ENCODE measurements around the gene UBE2E2.

Gene UBE2E2

GRCh38 chr3:23619705-23620637 is 416.8 kb downstream of the UBE2E2 start:
- peaks cover 10% of the 10 kb centered on the region for H3K9me3 Mint-ChIP-seq
- ATAC-seq: no peak
- peaks cover 14% of the 10 kb centered on the region for H3K4me1 Mint-ChIP-seq
- no peaks in the 10 kb centered on the region for H3K27me3 Mint-ChIP-seq
- H3K27ac Mint-ChIP-seq: no peak overlapping the region
- H3K4me3 Mint-ChIP-seq: no peak overlapping the region
- peaks cover 22% of the 10 kb centered on the region for H3K36me3 Mint-ChIP-seq

DNA sequence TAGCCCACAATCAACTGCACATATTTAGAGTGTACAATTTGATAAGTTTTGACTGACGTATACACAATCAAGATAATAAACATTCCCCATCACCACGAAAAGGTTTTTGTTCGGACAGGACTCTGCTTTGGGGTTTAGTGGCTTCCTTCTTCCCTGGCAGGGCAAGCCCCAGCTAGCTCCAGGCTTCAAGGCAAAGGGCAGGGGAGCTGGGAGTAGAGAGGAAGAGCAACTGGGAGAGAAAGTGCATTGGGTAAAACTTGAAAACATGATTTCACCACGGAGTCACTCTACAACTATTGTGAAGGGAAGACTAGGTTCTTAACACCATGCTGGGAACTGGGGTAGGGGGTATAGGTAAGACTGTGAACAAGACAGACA is 417.5 kb downstream of the UBE2E2 start:
- H3K4me1 Mint-ChIP-seq: peaks cover 14% of the 10 kb centered on the region
- no peak overlapping the region for H3K27ac Mint-ChIP-seq
- no peaks in the 10 kb centered on the region for H3K27me3 Mint-ChIP-seq
- ATAC-seq: no peak
- peaks cover 11% of the 10 kb centered on the region for H3K9me3 Mint-ChIP-seq
- H3K36me3 Mint-ChIP-seq: peaks cover 22% of the 10 kb centered on the region
- H3K4me3 Mint-ChIP-seq: no peak overlapping the region

DNA sequence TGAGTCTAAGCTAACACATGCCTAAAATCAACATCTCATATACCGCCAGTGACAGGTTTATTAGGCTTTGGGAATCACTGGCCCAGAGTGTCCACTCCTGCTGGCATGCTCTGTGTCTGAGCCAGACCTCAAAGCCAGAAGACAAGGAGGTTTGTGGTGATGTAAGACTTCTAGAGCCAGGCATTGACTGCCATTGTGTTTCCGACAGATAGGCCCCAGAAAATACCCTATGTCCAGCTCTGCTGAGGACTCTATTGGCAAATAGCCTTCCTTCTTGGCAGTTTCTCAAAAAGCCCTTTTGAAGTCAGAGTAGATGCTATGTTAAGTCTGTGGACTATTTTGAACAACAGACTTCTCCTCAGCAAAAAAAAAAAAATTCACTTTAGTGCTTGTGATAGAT is 420.7 kb downstream of the UBE2E2 start:
- peaks cover 8% of the 10 kb centered on the region for H3K36me3 Mint-ChIP-seq
- no peak overlapping the region for H3K4me3 Mint-ChIP-seq
- H3K27me3 Mint-ChIP-seq: no peaks in the 10 kb centered on the region
- H3K4me1 Mint-ChIP-seq: no peaks in the 10 kb centered on the region
- H3K27ac Mint-ChIP-seq: no peak overlapping the region
- no peak for ATAC-seq
- peaks cover 8% of the 10 kb centered on the region for H3K9me3 Mint-ChIP-seq

DNA sequence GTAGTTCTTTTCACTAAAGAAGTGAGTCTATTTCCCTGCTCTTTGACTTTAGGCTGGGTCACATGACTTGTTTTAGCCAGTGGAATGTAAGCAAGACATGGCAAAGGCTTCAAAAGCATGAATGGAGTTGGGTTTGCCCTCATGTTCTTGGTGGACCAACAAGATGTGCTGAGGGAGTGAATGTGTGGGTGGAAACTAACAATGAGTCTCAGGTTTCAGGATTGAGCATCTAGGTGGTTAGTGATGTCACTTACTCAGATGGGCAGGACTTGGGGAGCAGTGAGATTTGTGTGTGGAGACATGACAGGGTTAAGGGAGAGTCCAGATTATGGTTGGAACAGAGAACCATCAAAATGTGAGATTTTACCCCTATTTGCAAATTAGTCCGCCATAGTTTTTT is 421.2 kb downstream of the UBE2E2 start:
- Mint-ChIP-seq H3K4me3 (no peak overlapping the region), H3K27me3 (no peaks in the 10 kb centered on the region), H3K9me3 (peaks cover 8% of the 10 kb centered on the region), H3K4me1 (no peaks in the 10 kb centered on the region), H3K36me3 (peaks cover 8% of the 10 kb centered on the region), H3K27ac (no peak overlapping the region)
- no peak for ATAC-seq

DNA sequence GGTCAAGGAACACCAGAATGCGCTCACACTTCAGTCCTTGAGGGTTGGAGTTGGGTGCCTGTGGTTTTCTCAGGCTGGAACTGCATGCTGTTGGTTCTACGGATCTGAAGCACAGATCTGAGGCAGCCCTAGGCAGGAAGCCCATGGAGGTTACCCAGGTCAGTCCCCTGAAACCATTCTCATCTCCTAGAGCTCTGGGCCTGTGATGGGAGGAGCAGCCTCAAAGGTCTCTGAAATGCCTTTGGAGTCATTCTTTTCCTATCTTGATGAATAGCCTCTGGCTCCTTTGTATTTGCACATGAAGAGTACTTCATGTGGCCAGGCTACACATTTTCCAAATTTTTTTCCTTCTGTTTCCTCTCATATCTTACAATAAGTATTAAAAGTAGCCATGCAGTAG is 423.3 kb downstream of the UBE2E2 start:
- ATAC-seq: no peak
- Mint-ChIP-seq H3K36me3 (peaks cover 8% of the 10 kb centered on the region), H3K9me3 (peaks cover 8% of the 10 kb centered on the region), H3K27me3 (peaks cover 12% of the 10 kb centered on the region), H3K4me3 (no peak overlapping the region), H3K4me1 (no peaks in the 10 kb centered on the region), H3K27ac (no peak overlapping the region)

GRCh38 chr3:23629181-23629894 is 426.2 kb downstream of the UBE2E2 start:
- Mint-ChIP-seq H3K27me3 (peaks cover 12% of the 10 kb centered on the region), H3K9me3 (peaks cover 5% of the 10 kb centered on the region), H3K4me1 (no peaks in the 10 kb centered on the region), H3K36me3 (peaks cover 5% of the 10 kb centered on the region), H3K27ac (no peak overlapping the region), H3K4me3 (no peak overlapping the region)
- ATAC-seq: no peak

- H3K4me1 Mint-ChIP-seq: no peaks in the 10 kb centered on the region
- ATAC-seq: no peak
- no peak overlapping the region for H3K4me3 Mint-ChIP-seq
- H3K27me3 Mint-ChIP-seq: peaks cover 12% of the 10 kb centered on the region
- H3K27ac Mint-ChIP-seq: no peak overlapping the region
- peaks cover 9% of the 10 kb centered on the region for H3K9me3 Mint-ChIP-seq
- H3K36me3 Mint-ChIP-seq: no peaks in the 10 kb centered on the region
These were observed 430.3 kb downstream of the UBE2E2 start for GRCh38 chr3:23633261-23633960.

DNA sequence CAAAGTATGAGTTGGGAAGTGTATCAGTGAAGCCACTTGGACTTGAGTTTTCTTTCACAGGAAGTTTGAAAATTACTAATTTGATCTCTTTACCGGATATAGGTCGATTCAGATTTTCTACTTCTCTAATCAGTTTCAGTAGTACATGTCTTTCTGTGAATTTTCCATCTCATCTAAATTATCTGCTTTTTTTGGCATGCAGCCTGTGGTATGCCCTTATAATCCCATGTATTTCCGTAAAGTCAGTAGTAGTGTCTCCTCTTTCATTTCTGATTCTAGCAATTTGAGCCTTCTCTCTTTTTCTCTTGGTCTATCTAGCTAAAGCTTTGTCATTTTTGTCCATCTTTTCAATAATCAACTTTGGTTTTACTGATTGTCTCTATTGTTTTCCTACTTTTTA is 434.2 kb downstream of the UBE2E2 start:
- no peak for ATAC-seq
- Mint-ChIP-seq H3K27me3 (no peaks in the 10 kb centered on the region), H3K27ac (no peak overlapping the region), H3K4me3 (no peak overlapping the region), H3K4me1 (no peaks in the 10 kb centered on the region), H3K36me3 (no peaks in the 10 kb centered on the region), H3K9me3 (peaks cover 9% of the 10 kb centered on the region)

DNA sequence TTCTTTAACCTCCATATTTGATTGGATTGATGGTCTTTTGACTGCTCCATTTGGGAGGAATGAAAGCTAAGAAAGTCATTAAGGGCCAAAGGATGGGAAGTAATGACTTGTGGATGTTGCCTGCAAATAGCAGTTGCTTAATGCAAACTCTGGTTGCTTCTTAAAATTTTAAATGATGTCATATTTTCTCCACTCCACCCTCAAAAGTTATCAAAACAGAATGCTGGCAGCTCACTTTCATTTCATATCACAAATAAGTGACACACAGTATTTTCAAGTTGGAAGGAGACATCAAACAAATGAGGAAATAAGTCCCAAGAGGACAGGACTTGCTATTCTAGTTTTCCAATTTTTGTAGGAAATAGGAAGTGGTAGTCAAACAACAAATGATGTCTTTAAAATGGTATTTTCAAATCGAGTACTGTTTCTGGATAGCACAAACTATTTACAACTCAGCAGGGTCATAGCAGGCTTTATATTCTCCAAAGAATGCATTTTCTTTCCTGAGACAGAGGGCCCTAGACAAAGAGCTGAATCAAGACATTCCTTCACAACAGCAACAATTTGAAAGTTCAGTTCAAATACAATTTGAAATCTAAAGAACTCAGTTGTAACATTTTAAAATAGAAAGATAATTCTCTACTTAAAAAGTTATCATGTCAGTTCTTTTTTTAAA is 437.5 kb downstream of the UBE2E2 start:
- Mint-ChIP-seq H3K36me3 (no peaks in the 10 kb centered on the region), H3K27me3 (no peaks in the 10 kb centered on the region), H3K4me3 (no peak overlapping the region), H3K4me1 (no peaks in the 10 kb centered on the region), H3K27ac (no peak overlapping the region), H3K9me3 (peaks cover 9% of the 10 kb centered on the region)
- no peak for ATAC-seq
